OCI-LY1 (cell line): Measurements from ENCODE around the gene MED25.

ENCODE experiments used
- H2AFZ ChIP-seq: fragments of 200-600 bp; sonication (generic), shearing (Covaris generic); 2 replicates; pipeline ENCODE4 v1.6.0; 2014; ENCODE audit warnings: antibody characterized with exemption, mild to moderate bottlenecking, low read length
- H3F3A ChIP-seq: fragments of 200-600 bp; sonication (generic), shearing (Covaris generic); 2 replicates; pipeline ENCODE4 v1.6.0; 2014; ENCODE audit warnings: mild to moderate bottlenecking, antibody characterized with exemption, low read length, moderate library complexity; ENCODE audit not compliant: insufficient read depth
- H3K27ac ChIP-seq: fragments of 200-600 bp; sonication (generic); 2 replicates; pipeline ENCODE4 v1.5.1; 2014; ENCODE audit warnings: low read length, mixed run types, mild to moderate bottlenecking, low read depth; ENCODE audit not compliant: poor library complexity, severe bottlenecking
- H3K27me3 ChIP-seq: fragments of 200-600 bp; sonication (generic); 2 replicates; pipeline ENCODE4 v1.6.0; 2014; ENCODE audit warnings: antibody characterized with exemption, mild to moderate bottlenecking, low read length, moderate library complexity; ENCODE audit not compliant: insufficient read depth
- H3K36me3 ChIP-seq: fragments of 200-600 bp; sonication (generic); 2 replicates; pipeline ENCODE4 v1.6.1; 2014; ENCODE audit warnings: mild to moderate bottlenecking, antibody characterized with exemption, low read length, moderate library complexity, mixed read lengths; ENCODE audit not compliant: insufficient read depth
- H3K4me1 ChIP-seq: fragments of 200-600 bp; sonication (generic); 2 replicates; pipeline ENCODE4 v1.5.1; 2014; ENCODE audit warnings: mild to moderate bottlenecking, low read length, moderate library complexity; ENCODE audit not compliant: insufficient read depth, severe bottlenecking
- H3K4me2 ChIP-seq: fragments of 200-600 bp; sonication (generic), shearing (Covaris generic); 2 replicates; pipeline ENCODE4 v1.6.1; 2014; ENCODE audit warnings: low read length
- H3K4me3 ChIP-seq: fragments of 200-600 bp; sonication (generic); 2 replicates; pipeline ENCODE4 v1.5.1; 2014; ENCODE audit warnings: low read length, low read depth, mild to moderate bottlenecking, mixed read lengths; ENCODE audit not compliant: poor library complexity, severe bottlenecking
- H3K79me2 ChIP-seq: fragments of 200-600 bp; shearing (Covaris generic); 2 replicates; pipeline ENCODE4 v1.6.1; 2016; ENCODE audit warnings: mixed run types, low read length, mixed read lengths; ENCODE audit not compliant: insufficient read depth
- H3K9ac ChIP-seq: fragments of 200-600 bp; sonication (generic), shearing (Covaris generic); 2 replicates; pipeline ENCODE4 v1.6.1; 2014; ENCODE audit warnings: mild to moderate bottlenecking, low read length, mixed read lengths
- H3K9me2 ChIP-seq: fragments of 200-600 bp; sonication (generic), shearing (Covaris generic); 2 replicates; pipeline ENCODE4 v1.6.1; 2014; ENCODE audit warnings: low read depth, mild to moderate bottlenecking, low read length, mixed read lengths
- H3K9me3 ChIP-seq: fragments of 200-600 bp; shearing (Covaris generic); 2 replicates; pipeline ENCODE4 v1.6.1; 2014; ENCODE audit warnings: low read length, mixed read lengths
- H4K20me1 ChIP-seq: fragments of 200-600 bp; sonication (generic), shearing (Covaris generic); 2 replicates; pipeline ENCODE4 v1.6.0; 2016; ENCODE audit warnings: mild to moderate bottlenecking, low read length; ENCODE audit not compliant: insufficient read depth
- EZH2 ChIP-seq: fragments of 200-600 bp; sonication (generic), shearing (Covaris generic); IDR thresholded peaks from 2 replicates; pipeline ENCODE4 v1.8.0; 2017; ENCODE audit warnings: borderline replicate concordance, mixed run types, mild to moderate bottlenecking, antibody characterized with exemption, low read length, moderate library complexity, mixed read lengths
- TF ChIP-seq, protein P1 (sequence below): fragments of 200-600 bp; sonication (generic), shearing (Covaris generic); IDR thresholded peaks from 2 replicates; pipeline ENCODE4 v1.5.1; 2017; ENCODE audit warnings: mild to moderate bottlenecking, antibody characterized with exemption, low read length, moderate library complexity, mixed read lengths

The MED25 gene

DNA sequence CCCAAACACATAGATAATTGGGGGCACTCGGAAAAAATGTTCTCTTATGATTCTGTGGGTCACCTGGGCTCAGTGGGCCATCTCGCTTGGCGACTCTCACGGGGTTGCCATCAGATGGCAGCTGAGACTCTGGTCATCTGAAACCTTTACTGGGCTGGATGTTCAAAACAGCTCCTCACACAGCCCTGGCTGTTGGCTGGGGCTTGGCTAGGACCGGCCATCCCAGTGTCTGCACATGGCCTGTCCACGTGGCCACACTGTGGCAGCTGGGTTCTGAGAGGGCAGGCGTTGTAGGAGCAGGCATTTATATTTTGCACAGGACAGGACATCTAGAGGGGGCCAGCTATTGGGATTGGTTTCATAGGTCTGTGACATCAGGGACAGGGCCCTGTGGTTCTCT is 15.5 kb downstream of the MED25 start:
- Histone ChIP-seq H3K4me2 (no peak overlapping the region), H3K9ac (no peak overlapping the region), H3K27ac (no peak overlapping the region), H3K79me2 (no peaks in the 10 kb centered on the region), H3K4me1 (peaks cover 8% of the 10 kb centered on the region), H4K20me1 (no peaks in the 10 kb centered on the region), H3F3A (0 out of 2 replicates have a peak, but pooled peaks cover 7% of the 10 kb centered on the region), H3K27me3 (no peaks in the 10 kb centered on the region), H3K4me3 (no peak overlapping the region), H3K36me3 (peaks cover 100% of the 10 kb centered on the region), H3K9me3 (no peaks in the 10 kb centered on the region), H2AFZ (no peak overlapping the region), H3K9me2 (no peaks in the 10 kb centered on the region)
- TF ChIP-seq, protein P1, sequence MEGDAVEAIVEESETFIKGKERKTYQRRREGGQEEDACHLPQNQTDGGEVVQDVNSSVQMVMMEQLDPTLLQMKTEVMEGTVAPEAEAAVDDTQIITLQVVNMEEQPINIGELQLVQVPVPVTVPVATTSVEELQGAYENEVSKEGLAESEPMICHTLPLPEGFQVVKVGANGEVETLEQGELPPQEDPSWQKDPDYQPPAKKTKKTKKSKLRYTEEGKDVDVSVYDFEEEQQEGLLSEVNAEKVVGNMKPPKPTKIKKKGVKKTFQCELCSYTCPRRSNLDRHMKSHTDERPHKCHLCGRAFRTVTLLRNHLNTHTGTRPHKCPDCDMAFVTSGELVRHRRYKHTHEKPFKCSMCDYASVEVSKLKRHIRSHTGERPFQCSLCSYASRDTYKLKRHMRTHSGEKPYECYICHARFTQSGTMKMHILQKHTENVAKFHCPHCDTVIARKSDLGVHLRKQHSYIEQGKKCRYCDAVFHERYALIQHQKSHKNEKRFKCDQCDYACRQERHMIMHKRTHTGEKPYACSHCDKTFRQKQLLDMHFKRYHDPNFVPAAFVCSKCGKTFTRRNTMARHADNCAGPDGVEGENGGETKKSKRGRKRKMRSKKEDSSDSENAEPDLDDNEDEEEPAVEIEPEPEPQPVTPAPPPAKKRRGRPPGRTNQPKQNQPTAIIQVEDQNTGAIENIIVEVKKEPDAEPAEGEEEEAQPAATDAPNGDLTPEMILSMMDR: no peak
- no peak for TF ChIP-seq EZH2

DNA sequence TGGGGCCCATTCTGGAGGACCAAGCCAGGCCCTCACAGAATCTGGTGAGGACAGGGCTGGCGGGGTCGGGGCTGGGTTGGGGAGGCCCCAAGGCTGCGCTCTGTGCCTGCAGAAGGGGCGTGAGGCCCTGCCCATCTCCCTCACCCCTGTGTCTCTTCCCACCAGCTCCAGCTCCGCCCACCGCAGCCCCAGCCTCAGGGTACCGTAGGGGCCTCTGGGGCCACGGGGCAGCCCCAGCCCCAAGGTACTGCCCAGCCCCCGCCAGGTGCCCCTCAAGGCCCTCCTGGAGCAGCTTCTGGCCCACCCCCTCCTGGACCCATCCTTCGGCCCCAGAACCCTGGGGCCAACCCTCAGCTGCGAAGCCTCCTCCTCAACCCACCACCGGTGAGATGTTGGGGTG is 17.5 kb downstream of the MED25 start:
- H2AFZ ChIP-seq: no peak overlapping the region
- H3K27me3 ChIP-seq: no peaks in the 10 kb centered on the region
- H3K9ac ChIP-seq: no peak overlapping the region
- peaks cover 99% of the 10 kb centered on the region for H3K36me3 ChIP-seq
- no peak for TF ChIP-seq EZH2
- TF ChIP-seq, protein P1: no peak
- H3K27ac ChIP-seq: no peak overlapping the region
- no peaks in the 10 kb centered on the region for H3K4me1 ChIP-seq
- H3K79me2 ChIP-seq: no peaks in the 10 kb centered on the region
- H3F3A ChIP-seq: peaks cover 7% of the 10 kb centered on the region; the same call in 1 of the 2 replicates
- H3K9me3 ChIP-seq: no peaks in the 10 kb centered on the region
- H3K9me2 ChIP-seq: no peaks in the 10 kb centered on the region
- H3K4me2 ChIP-seq: no peak overlapping the region
- no peak overlapping the region for H3K4me3 ChIP-seq
- H4K20me1 ChIP-seq: no peaks in the 10 kb centered on the region

DNA sequence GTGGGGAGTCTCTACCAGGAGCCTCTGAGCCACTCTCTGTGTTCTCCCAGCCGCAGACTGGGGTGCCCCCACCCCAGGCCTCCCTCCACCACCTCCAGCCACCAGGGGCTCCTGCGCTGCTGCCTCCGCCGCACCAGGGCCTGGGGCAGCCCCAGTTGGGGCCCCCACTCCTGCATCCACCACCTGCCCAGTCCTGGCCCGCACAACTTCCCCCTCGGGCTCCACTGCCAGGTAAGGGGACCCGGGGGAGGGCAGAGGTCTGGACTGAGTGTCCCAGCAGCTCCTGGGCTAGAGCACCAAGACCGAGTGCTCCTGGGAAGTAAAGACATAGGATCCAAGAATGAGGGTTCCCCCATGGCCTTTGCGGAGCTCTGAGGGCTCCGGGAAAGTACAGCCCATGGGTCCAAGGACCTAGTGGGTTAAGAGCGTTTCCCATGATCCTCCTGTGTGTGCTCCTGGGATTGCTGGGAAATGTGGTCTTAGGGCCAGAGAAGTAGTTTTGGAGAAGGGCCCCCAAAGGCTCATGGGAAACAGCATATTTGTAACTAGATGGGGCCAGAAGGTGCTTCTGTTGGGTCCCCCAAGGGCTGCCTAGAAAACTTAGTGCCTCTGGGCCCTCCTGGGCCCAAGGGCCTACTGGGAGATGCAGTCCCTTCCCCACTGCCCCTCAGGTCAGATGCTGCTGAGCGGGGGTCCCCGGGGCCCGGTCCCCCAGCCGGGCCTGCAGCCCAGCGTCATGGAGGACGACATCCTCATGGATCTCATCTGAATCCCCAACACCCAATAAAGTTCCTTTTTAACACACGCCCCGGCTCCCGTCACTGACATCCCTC is 18.3 kb downstream of the MED25 start:
- Histone ChIP-seq H3F3A (peaks cover 7% of the 10 kb centered on the region; the same call in 1 of the 2 replicates), H2AFZ (no peak overlapping the region), H3K27me3 (no peaks in the 10 kb centered on the region), H3K4me1 (no peaks in the 10 kb centered on the region), H4K20me1 (no peaks in the 10 kb centered on the region), H3K9me3 (no peaks in the 10 kb centered on the region), H3K9me2 (no peaks in the 10 kb centered on the region), H3K27ac (no peak overlapping the region), H3K4me3 (no peak overlapping the region), H3K9ac (no peak overlapping the region), H3K36me3 (peaks cover 98% of the 10 kb centered on the region), H3K4me2 (no peak overlapping the region), H3K79me2 (no peaks in the 10 kb centered on the region)
- no peak for TF ChIP-seq EZH2
- TF ChIP-seq, protein P1: no peak
